HG02943 (cell line): ENCODE data around the gene BLOC1S6.

Experiments
- ATAC-seq: cut with Tn5 transposase; IDR thresholded peaks from one replicate; pipeline ENCODE4 v1.9.1; 2021; ENCODE audit warnings: mild to moderate bottlenecking, low read depth, moderate library complexity; ENCODE audit not compliant: unreplicated experiment

BLOC1S6 gene

GRCh38 chr15:45587095-45587862 lies at the start of gene BLOC1S6:
TSS of gene BLOC1S6 (plus strand) at chr15:45587379. CDS start at chr15:45587444, 65 bp downstream.
- peak; percentile 77 for ATAC-seq

GRCh38 chr15:45539680-45540079 lies 47.5 kb upstream of the BLOC1S6 start:
- no peak for ATAC-seq

GRCh38 chr15:45540531-45540930 lies 46.6 kb upstream of the BLOC1S6 start:
- no peak for ATAC-seq

- ATAC-seq: no peak
Measured at GRCh38 chr15:45543051-45543450, 44.1 kb upstream of the BLOC1S6 start.

- no peak for ATAC-seq
Measured at GRCh38 chr15:45544266-45545023, 42.7 kb upstream of the BLOC1S6 start.

- no peak for ATAC-seq
Measured at GRCh38 chr15:45546789-45547188, 40.4 kb upstream of the BLOC1S6 start.

- ATAC-seq: no peak
Measured at GRCh38 chr15:45548753-45549520, 38.2 kb upstream of the BLOC1S6 start.

- no peak for ATAC-seq
Measured at GRCh38 chr15:45549541-45550220, 37.5 kb upstream of the BLOC1S6 start.

GRCh38 chr15:45550436-45550835 lies 36.7 kb upstream of the BLOC1S6 start:
- no peak for ATAC-seq

- no peak for ATAC-seq
Measured at GRCh38 chr15:45551676-45552075, 35.5 kb upstream of the BLOC1S6 start.

GRCh38 chr15:45555934-45556608 lies 31.1 kb upstream of the BLOC1S6 start:
- peak; percentile 71 for ATAC-seq

GRCh38 chr15:45572617-45573016 lies 14.6 kb upstream of the BLOC1S6 start:
- no peak for ATAC-seq

GRCh38 chr15:45573961-45574629 lies 13.1 kb upstream of the BLOC1S6 start:
- ATAC-seq: no peak

GRCh38 chr15:45581919-45582318 lies 5.3 kb upstream of the BLOC1S6 start:
- ATAC-seq: no peak

- no peak for ATAC-seq
Measured at GRCh38 chr15:45583731-45584639, 3.2 kb upstream of the BLOC1S6 start.

GRCh38 chr15:45585069-45585791 lies 1.9 kb upstream of the BLOC1S6 start:
- ATAC-seq: no peak

- no peak for ATAC-seq
Measured at GRCh38 chr15:45586125-45586524, 1.1 kb upstream of the BLOC1S6 start.

GRCh38 chr15:45586601-45587094 lies 531 bp upstream of the BLOC1S6 start:
- peak; percentile 10 for ATAC-seq
